ENCODE data around the gene FAM3A.

Gene FAM3A

GRCh38 chrX:154473683-154474082 lies 42.3 kb downstream of the FAM3A start:
- Histone ChIP-seq H3K36me3 (no peaks in the 10 kb centered on the region), H3K27ac (no peak overlapping the region), H3K9me3 (no peaks in the 10 kb centered on the region), H3K4me1 (ENCODE audit: control insufficient read depth in 1 of 2, insufficient read depth in 1 of 2, low read depth in 1 of 2, low read length in 1 of 2) (peaks cover 0 to 5% of the 10 kb centered on the region in 2 experiments), H3K27me3 (no peaks in the 10 kb centered on the region), H3K4me3 (ENCODE audit: low read depth in 1 of 2, low read length in 1 of 2) (no peak overlapping the region)
- TF ChIP-seq CTCF (IDR thresholded peaks at IDR 0.05) = no peak

GRCh38 chrX:154472685-154473632 lies 43.1 kb downstream of the FAM3A start:
- Histone ChIP-seq H3K4me1 (ENCODE audit: control insufficient read depth in 1 of 2, insufficient read depth in 1 of 2, low read depth in 1 of 2, low read length in 1 of 2) (peaks cover 0 to under 1% of the 10 kb centered on the region in 2 experiments), H3K27me3 (no peaks in the 10 kb centered on the region), H3K4me3 (ENCODE audit: low read depth in 1 of 2, low read length in 1 of 2) (no peak overlapping the region), H3K27ac (no peak overlapping the region), H3K36me3 (no peaks in the 10 kb centered on the region), H3K9me3 (no peaks in the 10 kb centered on the region)
- TF ChIP-seq CTCF (IDR thresholded peaks at IDR 0.05) = no peak

- no peak overlapping the region for H3K4me3 ChIP-seq (ENCODE audit: low read depth in 1 of 2, low read length in 1 of 2)
- no peaks in the 10 kb centered on the region for H3K27me3 ChIP-seq
- TF ChIP-seq CTCF (IDR thresholded peaks at IDR 0.05) = no peak
- H3K4me1 ChIP-seq (ENCODE audit: control insufficient read depth in 1 of 2, insufficient read depth in 1 of 2, low read depth in 1 of 2, low read length in 1 of 2) = no peaks in the 10 kb centered on the region
- H3K27ac ChIP-seq = no peak overlapping the region
- no peaks in the 10 kb centered on the region for H3K9me3 ChIP-seq
- H3K36me3 ChIP-seq = no peaks in the 10 kb centered on the region
Measured at GRCh38 chrX:154471839-154472684, 44.0 kb downstream of the FAM3A start.

GRCh38 chrX:154470914-154471568 lies 45.0 kb downstream of the FAM3A start:
- TF ChIP-seq CTCF (IDR thresholded peaks at IDR 0.05) = no peak
- H3K36me3 ChIP-seq = no peaks in the 10 kb centered on the region
- no peaks in the 10 kb centered on the region for H3K27me3 ChIP-seq
- no peaks in the 10 kb centered on the region for H3K4me1 ChIP-seq (ENCODE audit: control insufficient read depth in 1 of 2, insufficient read depth in 1 of 2, low read depth in 1 of 2, low read length in 1 of 2)
- no peak overlapping the region for H3K27ac ChIP-seq
- no peak overlapping the region for H3K4me3 ChIP-seq (ENCODE audit: low read depth in 1 of 2, low read length in 1 of 2)
- no peaks in the 10 kb centered on the region for H3K9me3 ChIP-seq

GRCh38 chrX:154470434-154470833 lies 45.6 kb downstream of the FAM3A start:
- no peaks in the 10 kb centered on the region for H3K4me1 ChIP-seq (ENCODE audit: control insufficient read depth in 1 of 2, insufficient read depth in 1 of 2, low read depth in 1 of 2, low read length in 1 of 2)
- no peaks in the 10 kb centered on the region for H3K9me3 ChIP-seq
- no peak overlapping the region for H3K4me3 ChIP-seq (ENCODE audit: low read depth in 1 of 2, low read length in 1 of 2)
- H3K36me3 ChIP-seq = no peaks in the 10 kb centered on the region
- H3K27ac ChIP-seq = no peak overlapping the region
- no peaks in the 10 kb centered on the region for H3K27me3 ChIP-seq
- no peak for TF ChIP-seq CTCF (IDR thresholded peaks at IDR 0.05)
